HG03457 (cell line): Measurements from ENCODE around the gene DPP3.
"Not testable (repeated sequence)": the region's sequence is repeated elsewhere in the genome, so short reads cannot be mapped to it uniquely, and the experiment has no call there.

Experiments
- ATAC-seq: cut with Tn5 transposase; IDR thresholded peaks from one replicate; pipeline ENCODE4 v1.9.1; 2021; ENCODE audit warnings: moderate number of reproducible peaks; ENCODE audit not compliant: unreplicated experiment

DPP3 gene, protein sequence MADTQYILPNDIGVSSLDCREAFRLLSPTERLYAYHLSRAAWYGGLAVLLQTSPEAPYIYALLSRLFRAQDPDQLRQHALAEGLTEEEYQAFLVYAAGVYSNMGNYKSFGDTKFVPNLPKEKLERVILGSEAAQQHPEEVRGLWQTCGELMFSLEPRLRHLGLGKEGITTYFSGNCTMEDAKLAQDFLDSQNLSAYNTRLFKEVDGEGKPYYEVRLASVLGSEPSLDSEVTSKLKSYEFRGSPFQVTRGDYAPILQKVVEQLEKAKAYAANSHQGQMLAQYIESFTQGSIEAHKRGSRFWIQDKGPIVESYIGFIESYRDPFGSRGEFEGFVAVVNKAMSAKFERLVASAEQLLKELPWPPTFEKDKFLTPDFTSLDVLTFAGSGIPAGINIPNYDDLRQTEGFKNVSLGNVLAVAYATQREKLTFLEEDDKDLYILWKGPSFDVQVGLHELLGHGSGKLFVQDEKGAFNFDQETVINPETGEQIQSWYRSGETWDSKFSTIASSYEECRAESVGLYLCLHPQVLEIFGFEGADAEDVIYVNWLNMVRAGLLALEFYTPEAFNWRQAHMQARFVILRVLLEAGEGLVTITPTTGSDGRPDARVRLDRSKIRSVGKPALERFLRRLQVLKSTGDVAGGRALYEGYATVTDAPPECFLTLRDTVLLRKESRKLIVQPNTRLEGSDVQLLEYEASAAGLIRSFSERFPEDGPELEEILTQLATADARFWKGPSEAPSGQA

GRCh38 chr11:66480117-66480938, at the start of gene DPP3:
Gene DPP3, plus strand, starts transcription at chr11:66480434. Its CDS starts 1,767 bp downstream, at chr11:66482201.
- ATAC-seq: peak; percentile 69

GRCh38 chr11:66431287-66431686, 48.9 kb upstream of the DPP3 start:
- not testable (repeated sequence) for ATAC-seq

DNA sequence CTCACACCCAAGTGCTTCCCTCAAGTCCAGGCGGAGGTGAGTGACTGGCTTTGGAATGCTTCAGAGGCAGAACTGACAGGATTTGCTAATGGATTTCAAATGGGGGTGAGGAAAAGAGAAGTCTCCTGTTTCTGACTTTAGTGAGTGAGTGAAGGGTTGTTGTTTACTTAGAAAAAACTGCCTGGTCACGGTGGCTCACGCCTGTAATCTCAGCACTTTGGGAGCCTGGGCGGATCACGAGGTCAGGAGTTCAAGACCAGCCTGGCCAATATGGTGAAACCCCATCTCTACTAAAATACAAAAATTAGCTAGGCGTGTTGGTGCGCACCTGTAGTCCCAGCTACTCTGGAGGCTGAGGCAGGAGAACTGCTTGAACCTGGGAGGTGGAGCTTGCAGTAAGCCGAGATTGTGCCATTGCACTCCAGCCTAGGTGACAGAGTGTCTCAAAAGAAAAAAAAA, 48.3 kb upstream of the DPP3 start:
- not testable (repeated sequence) for ATAC-seq

GRCh38 chr11:66432597-66432996, 47.6 kb upstream of the DPP3 start:
- ATAC-seq: no peak

DNA sequence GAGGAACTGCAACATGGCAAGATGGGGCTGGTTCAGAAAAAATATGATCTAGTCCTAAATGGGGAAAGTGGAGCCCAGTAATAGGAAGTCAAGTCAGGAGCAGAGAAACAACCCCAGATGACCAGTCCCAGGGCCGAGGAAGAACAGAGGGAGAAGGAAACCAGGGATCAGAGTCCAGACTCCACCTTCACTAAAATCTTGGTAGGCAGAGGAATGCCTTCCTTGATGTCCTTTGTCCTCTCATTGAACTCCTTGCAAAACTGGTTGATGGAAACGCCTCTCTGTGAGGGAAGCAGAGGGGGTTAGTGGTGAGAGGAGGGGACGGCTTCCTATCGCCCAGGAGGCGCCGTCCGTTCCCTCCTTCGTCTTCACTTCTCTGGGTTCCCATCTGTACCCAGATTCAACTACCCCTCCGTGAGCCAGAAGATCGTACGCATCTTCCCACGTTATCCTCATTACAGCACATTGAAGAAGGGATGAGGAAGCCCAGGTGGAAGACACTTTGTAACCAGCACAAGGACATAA, 42.2 kb upstream of the DPP3 start:
- ATAC-seq: no peak

GRCh38 chr11:66438504-66439466, 41.4 kb upstream of the DPP3 start, which contains the start of gene MRPL11:
Gene MRPL11, minus strand, starts transcription at chr11:66438848. Its CDS starts 94 bp downstream, at chr11:66438754.
- peak; percentile 87 for ATAC-seq

- ATAC-seq: not testable (repeated sequence)
These were observed 39.9 kb upstream of the DPP3 start for GRCh38 chr11:66440101-66440939.

DNA sequence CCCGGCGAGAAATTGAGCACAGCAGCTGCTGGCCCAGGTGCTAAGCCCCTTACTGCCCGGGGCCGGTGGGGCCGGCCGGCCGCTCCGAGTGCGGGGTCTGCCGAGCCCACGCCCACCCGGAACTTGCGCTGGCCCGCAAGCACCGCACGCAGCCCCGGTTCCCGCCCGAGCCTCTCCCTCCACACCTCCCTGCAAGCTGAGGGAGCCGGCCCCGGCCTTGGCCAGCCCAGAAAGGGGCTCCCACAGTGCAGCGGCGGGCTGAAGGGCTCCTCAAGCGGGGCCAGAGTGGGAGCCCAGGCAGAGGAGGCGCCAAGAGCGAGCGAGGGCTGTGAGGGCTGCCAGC, 39.3 kb upstream of the DPP3 start:
- ATAC-seq: not testable (repeated sequence)

GRCh38 chr11:66443602-66444001, 36.6 kb upstream of the DPP3 start:
- ATAC-seq: no peak

DNA sequence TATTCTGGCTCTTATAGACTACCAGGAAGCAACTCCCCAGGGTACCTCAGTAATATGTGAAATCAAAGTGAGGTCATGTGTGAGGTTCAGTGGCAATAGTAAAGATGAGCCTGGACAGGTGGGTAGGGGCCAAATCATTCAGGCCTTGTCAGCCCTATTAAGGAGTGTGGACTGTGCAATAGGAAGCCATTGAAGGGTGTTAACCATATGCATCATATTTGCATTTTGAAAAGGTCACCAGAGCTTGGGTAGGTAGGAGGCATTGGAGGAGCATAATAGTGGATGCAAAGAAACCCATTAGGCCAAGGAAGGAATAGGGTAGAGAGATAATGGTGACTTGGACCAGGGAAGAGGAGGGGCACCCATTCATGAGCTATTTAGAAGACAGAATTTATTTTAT, 33.2 kb upstream of the DPP3 start:
- no peak for ATAC-seq

GRCh38 chr11:66448523-66448922, 31.7 kb upstream of the DPP3 start:
- ATAC-seq: no peak

DNA sequence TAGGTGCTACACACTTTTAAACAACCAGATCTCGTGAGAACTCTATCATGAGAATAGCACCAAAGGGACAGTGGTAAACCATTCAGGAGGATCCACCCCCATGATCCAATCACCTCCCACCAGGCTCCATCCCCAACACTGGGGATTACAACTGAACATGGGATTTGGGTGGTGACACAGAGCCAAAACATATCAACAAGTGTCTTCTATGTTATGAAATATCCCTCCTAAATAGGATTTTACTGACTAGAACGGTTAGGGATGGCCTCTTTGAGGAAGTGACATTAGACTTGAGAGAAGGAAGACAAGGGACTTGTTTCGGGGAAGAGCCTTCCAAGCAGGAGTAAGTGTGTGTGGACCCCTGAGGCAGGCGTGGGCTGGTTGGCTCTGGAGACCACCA, 29.7 kb upstream of the DPP3 start:
- ATAC-seq: no peak

GRCh38 chr11:66451663-66452062, 28.6 kb upstream of the DPP3 start:
- ATAC-seq: no peak

GRCh38 chr11:66454247-66454646, 26.0 kb upstream of the DPP3 start:
- ATAC-seq: no peak

GRCh38 chr11:66454828-66455227, 25.4 kb upstream of the DPP3 start:
- ATAC-seq: no peak

DNA sequence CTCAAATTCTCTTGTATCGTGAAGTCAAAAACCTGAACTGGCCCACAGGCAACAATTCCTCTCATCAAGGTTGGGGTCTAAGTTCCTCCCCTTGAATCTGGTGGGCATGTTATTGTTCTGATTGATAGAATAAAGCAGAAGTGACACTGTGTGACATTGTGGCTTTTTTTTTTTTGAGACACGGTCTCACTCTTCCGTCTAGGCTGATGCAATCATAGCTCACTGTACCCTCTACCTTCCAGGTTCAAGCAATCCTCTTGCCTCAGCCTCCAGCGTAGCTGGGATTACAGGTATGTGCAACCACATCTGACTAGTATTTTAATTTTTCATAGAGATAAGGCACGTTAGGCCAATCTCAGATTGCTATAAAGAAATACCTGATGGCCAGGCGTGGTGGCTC, 22.4 kb upstream of the DPP3 start:
- ATAC-seq: no peak

GRCh38 chr11:66459138-66459778, 21.0 kb upstream of the DPP3 start:
- no peak for ATAC-seq

- no peak for ATAC-seq
These were observed 18.2 kb upstream of the DPP3 start for GRCh38 chr11:66462010-66462409.
